Mesothelial cell of epicardium (in vitro differentiated cells): ENCODE measurements around the gene PPIL4. TPM values are rescaled to one million over a fixed set of nuclear protein-coding genes. Genes with fewer than 3 reads are reported as not detected.

Experiments
- DNase-seq, 2 experiments: peaks; one replicate each; pipeline ENCODE4 v3.0.0; 2021; ENCODE audit warnings: low spot score in 2 of 2; ENCODE audit not compliant: unreplicated experiment in 2 of 2
- H3K27ac Mint-ChIP-seq: 2 replicates; pipeline ENCODE4 v1.8.0; 2021; ENCODE audit warnings: mixed read lengths
- H3K27me3 Mint-ChIP-seq: 2 replicates; pipeline ENCODE4 v1.8.0; 2021; ENCODE audit warnings: low read depth, mixed read lengths
- H3K36me3 Mint-ChIP-seq: 2 replicates; pipeline ENCODE4 v1.8.0; 2021; ENCODE audit warnings: mixed read lengths
- H3K4me1 Mint-ChIP-seq: 2 replicates; pipeline ENCODE4 v1.8.0; 2021; ENCODE audit warnings: mixed read lengths
- H3K4me3 Mint-ChIP-seq: 2 replicates; pipeline ENCODE4 v1.8.0; 2021; ENCODE audit warnings: mild to moderate bottlenecking, moderate library complexity, mixed read lengths
- H3K9me3 Mint-ChIP-seq: 2 replicates; pipeline ENCODE4 v1.8.0; 2021; ENCODE audit warnings: mixed read lengths
- CTCF ChIP-seq: fragments of 200-600 bp; sonication (generic); IDR thresholded peaks from one replicate; pipeline ENCODE4 v1.5.0; 2021; ENCODE audit warnings: antibody characterized with exemption; ENCODE audit not compliant: unreplicated experiment
- total RNA-seq: library from RNA; stranded (reverse); gene quantifications from 3 replicates; pipeline ENCODE4 v1.2.1, GENCODE V29; 2021

The PPIL4 gene
- total RNA-seq, 1 donor from 2014 or later, result 39.8 TPM

- no peak for DNase-seq
These were observed 72.5 kb downstream of the PPIL4 start for GRCh38 chr6:149473080-149474052.

GRCh38 chr6:149472241-149472640 lies 73.6 kb downstream of the PPIL4 start:
- Mint-ChIP-seq H3K4me3 (no peak overlapping the region), H3K4me1 (no peaks in the 10 kb centered on the region), H3K27ac (no peak overlapping the region), H3K9me3 (no peaks in the 10 kb centered on the region), H3K36me3 (no peaks in the 10 kb centered on the region), H3K27me3 (peaks cover 1% of the 10 kb centered on the region)
- no peak for DNase-seq
- no peak for TF ChIP-seq CTCF

More at GRCh38 chr6:149473080-149474052, 72.5 kb downstream of the PPIL4 start:
- no peak for TF ChIP-seq CTCF
- no peaks in the 10 kb centered on the region for H3K36me3 Mint-ChIP-seq
- no peak overlapping the region for H3K4me3 Mint-ChIP-seq
- no peak overlapping the region for H3K27ac Mint-ChIP-seq
- no peaks in the 10 kb centered on the region for H3K9me3 Mint-ChIP-seq
- H3K4me1 Mint-ChIP-seq, result no peaks in the 10 kb centered on the region
- H3K27me3 Mint-ChIP-seq, result no peaks in the 10 kb centered on the region

GRCh38 chr6:149471801-149472200 lies 74.0 kb downstream of the PPIL4 start:
- no peaks in the 10 kb centered on the region for H3K9me3 Mint-ChIP-seq
- H3K4me1 Mint-ChIP-seq, result no peaks in the 10 kb centered on the region
- no peak overlapping the region for H3K27ac Mint-ChIP-seq
- H3K27me3 Mint-ChIP-seq, result peaks cover 1% of the 10 kb centered on the region
- no peak for TF ChIP-seq CTCF
- H3K4me3 Mint-ChIP-seq, result no peak overlapping the region
- DNase-seq, result no peak
- no peaks in the 10 kb centered on the region for H3K36me3 Mint-ChIP-seq

GRCh38 chr6:149470948-149471347 lies 74.9 kb downstream of the PPIL4 start:
- Mint-ChIP-seq H3K9me3 (no peaks in the 10 kb centered on the region), H3K4me1 (no peaks in the 10 kb centered on the region), H3K36me3 (no peaks in the 10 kb centered on the region), H3K27ac (no peak overlapping the region), H3K27me3 (peaks cover 1% of the 10 kb centered on the region), H3K4me3 (no peak overlapping the region)
- DNase-seq, result no peak
- no peak for TF ChIP-seq CTCF

GRCh38 chr6:149468179-149468578 lies 77.7 kb downstream of the PPIL4 start:
- Mint-ChIP-seq H3K4me3 (no peak overlapping the region), H3K9me3 (no peaks in the 10 kb centered on the region), H3K4me1 (no peaks in the 10 kb centered on the region), H3K27me3 (peaks cover 1% of the 10 kb centered on the region), H3K36me3 (no peaks in the 10 kb centered on the region), H3K27ac (no peak overlapping the region)
- TF ChIP-seq CTCF, result no peak
- no peak for DNase-seq
